GM12878 (cell line): ENCODE measurements around the gene SPR. TPM values are rescaled to one million over a fixed set of nuclear protein-coding genes. Genes with fewer than 3 reads are reported as not detected.

ENCODE experiments used
- ATAC-seq: fragments of 200-7000 bp; cut with Tn5 transposase; 3 replicates; pipeline ENCODE4 v1.9.1; 2020; ENCODE audit warnings: mild to moderate bottlenecking, moderate library complexity
- BruUV-seq: library from RNA; stranded (reverse); fragments of 400-500 nt; replicated peaks from 2 replicates; lab custom pipeline; 2021; lab: Mats Ljungman, UMichigan
- CTCF ChIA-PET: fragments of 300-600 bp; sonication (Branson Sonifier 250); formaldehyde crosslinking; extraction: SDS; loops from one replicate; lab custom pipeline; 2021; ENCODE audit warnings: inconsistent platforms; lab: Yijun Ruan, JAX
- POLR2A ChIA-PET: fragments of 350-600 bp; formaldehyde crosslinking; extraction: SDS; loops from one replicate; lab custom pipeline; 2021; ENCODE audit warnings: inconsistent platforms; lab: Charles Lee
- RAD21 ChIA-PET: fragments of 300-600 bp; sonication (Branson Sonifier 250); formaldehyde crosslinking; loops from one replicate; lab custom pipeline; 2023; ENCODE audit warnings: antibody characterized with exemption; ENCODE audit not compliant: unreplicated experiment; lab: Charles Lee
- SMC1A ChIA-PET: fragments of 300-600 bp; sonication (Branson Sonifier 250); formaldehyde crosslinking; loops from one replicate; lab custom pipeline; 2023; ENCODE audit not compliant: unreplicated experiment, uncharacterized antibody; lab: Charles Lee
- DNase-seq: peaks from one replicate; pipeline ENCODE4 v3.0.0-alpha.2; 2011; ENCODE audit warnings: low read depth, low spot score
- FAIRE-seq: peaks from 3 replicates; lab custom pipeline; 2011; peaks lifted over from hg19 to GRCh38; lab: Jason Lieb, UNC
- H2AFZ ChIP-seq: 2 replicates; pipeline ENCODE4 v1.6.0; 2011; ENCODE audit warnings: low read depth, low read length, control low read depth; ENCODE audit not compliant: control insufficient read depth
- H3K27ac ChIP-seq: 2 replicates; pipeline ENCODE4 v1.5.1; 2011; ENCODE audit warnings: control low read depth; ENCODE audit not compliant: control insufficient read depth, insufficient read depth
- H3K27me3 ChIP-seq, 2 experiments: replicated peaks in 1 of 2; 2 replicates each; pipeline versions ENCODE4 v1.6.0 to v1.6.1; 2011; ENCODE audit warnings: low read length in 1 of 2; ENCODE audit not compliant: control insufficient read depth in 2 of 2, insufficient read depth in 2 of 2
- H3K36me3 ChIP-seq, 2 experiments: 2 replicates each; pipeline ENCODE4 v1.5.1; 2011; ENCODE audit warnings: low read length in 1 of 2; ENCODE audit not compliant: control insufficient read depth in 2 of 2, insufficient read depth in 2 of 2
- H3K4me1 ChIP-seq: 2 replicates; pipeline ENCODE4 v1.6.1; 2011; ENCODE audit warnings: mild to moderate bottlenecking, low read length, moderate library complexity, mixed read lengths; ENCODE audit not compliant: control insufficient read depth, insufficient read depth
- H3K4me2 ChIP-seq: 2 replicates; pipeline ENCODE4 v1.6.0; 2011; ENCODE audit warnings: control low read depth; ENCODE audit not compliant: control insufficient read depth, insufficient read depth
- H3K4me3 ChIP-seq: fragments of 200-600 bp; sonication (generic); 2 replicates; pipeline ENCODE4 v1.5.1; 2016
- H3K79me2 ChIP-seq: 2 replicates; pipeline ENCODE4 v1.6.0; 2011; ENCODE audit warnings: low read length; ENCODE audit not compliant: control insufficient read depth, insufficient read depth
- H3K9ac ChIP-seq: 2 replicates; pipeline ENCODE4 v1.8.0; 2011; ENCODE audit warnings: low read length, control low read depth, mixed read lengths; ENCODE audit not compliant: control insufficient read depth, insufficient read depth
- H3K9me3 ChIP-seq: replicated peaks from 3 replicates; pipeline ENCODE4 v1.5.1; 2011; ENCODE audit warnings: mild to moderate bottlenecking, low read length; ENCODE audit not compliant: control insufficient read depth, insufficient read depth
- H4K20me1 ChIP-seq: 2 replicates; pipeline ENCODE4 v1.6.0; 2011; ENCODE audit not compliant: control insufficient read depth, insufficient read depth
- CEBPZ ChIP-seq: fragments of 150-350 bp; IDR thresholded peaks from 2 replicates; pipeline ENCODE4 v1.6.1; 2016; ENCODE audit warnings: low read depth, low read length
- DPF2 ChIP-seq: fragments of 450-650 bp; IDR thresholded peaks from 2 replicates; pipeline ENCODE4 v1.6.1; 2017; ENCODE audit warnings: mild to moderate bottlenecking
- HDAC6 ChIP-seq: fragments of 200-600 bp; sonication (generic); IDR thresholded peaks from one replicate; pipeline ENCODE4 v1.8.0; 2017; ENCODE audit warnings: antibody characterized with exemption; ENCODE audit not compliant: unreplicated experiment
- MTA2 ChIP-seq: fragments of 450-650 bp; IDR thresholded peaks from 2 replicates; pipeline ENCODE4 v1.6.1; 2016; ENCODE audit warnings: low read depth, mild to moderate bottlenecking, moderate library complexity
- NFYB ChIP-seq: IDR thresholded peaks from 2 replicates; pipeline ENCODE4 v1.6.1; 2011; ENCODE audit warnings: low read depth, mild to moderate bottlenecking, low read length, improper control_type of control experiment, moderate library complexity; ENCODE audit not compliant: insufficient read depth
- NR2F1 ChIP-seq: fragments of 450-650 bp; conservative IDR thresholded peaks from 2 replicates; pipeline ENCODE4 v1.6.1; 2017; ENCODE audit warnings: mild to moderate bottlenecking
- PBX3 ChIP-seq: IDR thresholded peaks from 2 replicates; pipeline ENCODE4 v1.6.1; 2011; ENCODE audit warnings: mild to moderate bottlenecking, low read depth, low read length, moderate library complexity; ENCODE audit not compliant: insufficient replicate concordance
- PKNOX1 ChIP-seq: fragments of 450-650 bp; IDR thresholded peaks from 2 replicates; pipeline ENCODE4 v1.6.1; 2016; ENCODE audit warnings: mild to moderate bottlenecking
- REST ChIP-seq: IDR thresholded peaks from 2 replicates; pipeline ENCODE4 v1.6.1; 2012; ENCODE audit warnings: mild to moderate bottlenecking, low read depth, low read length
- RUNX3 ChIP-seq: IDR thresholded peaks from 2 replicates; pipeline ENCODE4 v1.6.1; 2012; ENCODE audit warnings: low read length, inconsistent platforms
- SPI1 ChIP-seq: IDR thresholded peaks from 2 replicates; pipeline ENCODE4 v1.6.1; 2011; ENCODE audit warnings: low read depth, mild to moderate bottlenecking, low read length, moderate library complexity, borderline replicate concordance; ENCODE audit not compliant: insufficient read depth
- ZNF207 ChIP-seq: fragments of 450-650 bp; IDR thresholded peaks from 2 replicates; pipeline ENCODE4 v1.6.1; 2014; ENCODE audit warnings: antibody characterized with exemption, mild to moderate bottlenecking, borderline replicate concordance
- WGBS: methylation state at CpG from one replicate; pipeline ENCODE4 v1.1.6; 2016; ENCODE audit warnings: low lambda C conversion rate; ENCODE audit not compliant: insufficient replicate concordance, insufficient coverage; ENCODE audit errors: missing lambda C conversion rate; 5-methylcytosine and 5-hydroxymethylcytosine counted together
- in situ Hi-C: fragments of 300-500 bp; cut with MboI; formaldehyde crosslinking; loops from 9 replicates; pipeline ENCODE4 v1.14.3; 2018; ENCODE audit warnings: mixed read lengths
- intact Hi-C: fragments of 100-400 bp; cut with micrococcal nuclease; formaldehyde crosslinking; loops from one replicate; pipeline ENCODE4 v1.14.2; 2022; ENCODE audit not compliant: unreplicated experiment
- polyA plus RNA-seq, 11 experiments: library from polyadenylated mRNA; depleted of rRNA in 4 of 11; unstranded in 6 of 11; stranded (reverse) in 5 of 11; fragments of >200 nt; fragmentation: Nextera tagmentation in 4 of 11; fragmentation: Illumina TruSeq in 1 of 11; extraction: Ambion mirVana in 4 of 11; extraction: Trizol in 1 of 11; gene quantifications; 1 replicate in 1 of 11; 2 replicates in 10 of 11; pipeline versions ENCODE4 v1.2.1 to v1.2.3, GENCODE V29; 2011 to 2016; ENCODE audit warnings: inconsistent platforms in 2 of 11, missing spikeins in 2 of 11, low read depth in 1 of 11
- total RNA-seq, 4 experiments: library from RNA; depleted of rRNA in 3 of 4; stranded (reverse); fragments of >200 nt in 3 of 4; fragmentation: Illumina TruSeq in 1 of 4; extraction: Trizol in 1 of 4; gene quantifications; 2 replicates each; pipeline versions ENCODE4 v1.2.1 to v1.2.3, GENCODE V29; 2013 to 2021

The SPR gene
- total and polyA plus RNA-seq, 10 of the 15 experiments (the other 5 are each of a cell fraction or from before 2014, with no cell fraction given) = 0.68 to 7.8 (median 2.5) TPM

GRCh38 chr2:72846171-72847095 lies 40.8 kb upstream of the SPR start:
- ChIA-PET SMC1A (interaction anchor here (0.9 to 1.2 kb wide), 4 partner anchors 24 to 74 kb away, joined by 3 to 6 read pairs (median 4); no protein-coding TSS in a partner anchor), CTCF (interaction anchor here (0.7 to 1.4 kb wide), 3 partner anchors 15 to 56 kb away, joined by 3 read pairs; no protein-coding TSS in a partner anchor), RAD21 (interaction anchor here (0.6 kb wide), 1 partner anchor 48 kb away, joined by 3 read pairs; no protein-coding TSS in a partner anchor), POLR2A (interaction anchor here (0.5 kb wide), 1 partner anchor 1114 kb away, joined by 3 read pairs; no protein-coding TSS in a partner anchor)
- Histone ChIP-seq H3K4me1 (peaks cover 7% of the 10 kb centered on the region; the same call in 1 of the 2 replicates), H3K79me2 (no peaks in the 10 kb centered on the region), H3K4me3 (no peak overlapping the region), H3K9me3 (no peaks in the 10 kb centered on the region), H3K27me3 (peaks cover 2% of the 10 kb centered on the region in 2 experiments; a peak in 2 of 4 replicates), H3K36me3 (no peaks in the 10 kb centered on the region), H3K4me2 (0 out of 2 replicates have a peak overlapping the region, but pooled peaks have one; percentile 18), H4K20me1 (no peaks in the 10 kb centered on the region), H2AFZ (no peak overlapping the region), H3K9ac (no peak overlapping the region), H3K27ac (no peak overlapping the region)
- BruUV-seq = no TSS peak
- intact Hi-C loops = no loop called here
- DNase-seq (no peak), ATAC-seq (peak; percentile 99), FAIRE-seq (no peak)
- WGBS = 49% methylated on average over 5 of the region's 6 CpGs
- in situ Hi-C loops = no loop called here
- TF ChIP-seq SPI1 (peak; percentile 77; the same call in 1 of the 2 replicates), HDAC6 (no peak), CEBPZ (no peak), DPF2 (peak; percentile 31; the same call in 1 of the 2 replicates), NR2F1 (peak; percentile 51), RUNX3 (peak; percentile 50), PBX3 (peak; percentile 72), REST (peak; percentile 62; the same call in 1 of the 2 replicates), PKNOX1 (peak; percentile 93), MTA2 (peak; percentile 63; the same call in 1 of the 2 replicates), ZNF207 (no peak), NFYB (no peak)
